ENCODE results near the gene SEC63.
A peak's percentile ranks its signal among the peaks of the same experiment; 100 is the strongest.
"Not testable (repeated sequence)": the region's sequence is repeated elsewhere in the genome, so short reads cannot be mapped to it uniquely, and the experiment has no call there.

SEC63 gene

GRCh38 chr6:107957909-107958688, at the start of gene SEC63:
SEC63 (minus strand) TSS chr6:107958208; CDS start chr6:107958009, 199 bp downstream.
- DNase-seq, result peak; percentile 97

GRCh38 chr6:108005961-108006360, 48.0 kb upstream of the SEC63 start:
- no peak for DNase-seq

GRCh38 chr6:108004861-108005260, 46.9 kb upstream of the SEC63 start:
- no peak for DNase-seq

- DNase-seq, result no peak
Observed at GRCh38 chr6:108002365-108003221, 44.6 kb upstream of the SEC63 start.

- no peak for DNase-seq
Observed at GRCh38 chr6:108001696-108002231, 43.8 kb upstream of the SEC63 start.

- not testable (repeated sequence) for DNase-seq
Observed at GRCh38 chr6:108000259-108000658, 42.3 kb upstream of the SEC63 start.

- no peak for DNase-seq
Observed at GRCh38 chr6:107999341-107999740, 41.3 kb upstream of the SEC63 start.

GRCh38 chr6:107991772-107992550, 34.0 kb upstream of the SEC63 start:
- DNase-seq, result no peak

- peak; percentile 3 for DNase-seq
Observed at GRCh38 chr6:107991061-107991460, 33.1 kb upstream of the SEC63 start.

- DNase-seq, result not testable (repeated sequence)
Observed at GRCh38 chr6:107990587-107990986, 32.6 kb upstream of the SEC63 start.

GRCh38 chr6:107989166-107990094, 31.4 kb upstream of the SEC63 start:
- DNase-seq, result no peak

- DNase-seq, result no peak
Observed at GRCh38 chr6:107988570-107988969, 30.6 kb upstream of the SEC63 start.

- DNase-seq, result no peak
Observed at GRCh38 chr6:107987805-107988204, 29.8 kb upstream of the SEC63 start.

GRCh38 chr6:107985701-107986100, 27.7 kb upstream of the SEC63 start:
- no peak for DNase-seq

- DNase-seq, result no peak
Observed at GRCh38 chr6:107983811-107984210, 25.8 kb upstream of the SEC63 start.

GRCh38 chr6:107982486-107982885, 24.5 kb upstream of the SEC63 start:
- DNase-seq, result no peak

- DNase-seq, result no peak
Observed at GRCh38 chr6:107981695-107982094, 23.7 kb upstream of the SEC63 start.

GRCh38 chr6:107977283-107977682, 19.3 kb upstream of the SEC63 start:
- peak; percentile 42 for DNase-seq

- DNase-seq, result no peak
Observed at GRCh38 chr6:107976155-107976783, 18.3 kb upstream of the SEC63 start.

GRCh38 chr6:107973594-107973993, 15.6 kb upstream of the SEC63 start:
- DNase-seq, result no peak

- DNase-seq, result no peak
Observed at GRCh38 chr6:107972413-107973096, 14.5 kb upstream of the SEC63 start.

Measured in fibroblast of upper back skin (primary cell).